COR-L47 (cell line): Measurements from ENCODE around the gene SLCO3A1.

ENCODE experiments used
- DNase-seq: peaks from one replicate; lab custom pipeline; 2025; lab: John Stamatoyannopoulos, UW

The SLCO3A1 gene

GRCh38 chr15:92003515-92004067, 150.1 kb downstream of the SLCO3A1 start:
- no peak for DNase-seq

DNA sequence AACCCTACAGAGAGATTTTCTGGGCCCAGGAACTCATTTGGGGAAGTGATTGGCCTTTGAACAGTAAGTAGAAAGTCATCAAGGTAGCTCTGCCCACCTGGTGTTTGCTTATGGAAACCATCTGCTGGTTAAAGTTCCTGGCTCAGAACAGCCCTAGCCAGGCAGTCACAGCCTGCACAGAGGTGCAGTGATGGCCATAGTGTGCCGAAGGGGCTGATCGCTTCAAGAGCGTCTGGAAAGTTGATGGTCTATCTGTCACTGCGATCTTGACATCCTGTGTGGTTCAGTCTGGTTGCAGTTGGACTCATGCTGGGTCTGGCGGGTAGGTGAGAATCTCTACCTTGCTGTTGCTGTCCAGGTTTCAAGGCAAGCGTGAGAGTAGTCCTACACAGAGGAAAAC, 151.6 kb downstream of the SLCO3A1 start:
- DNase-seq: peak; percentile 53

DNA sequence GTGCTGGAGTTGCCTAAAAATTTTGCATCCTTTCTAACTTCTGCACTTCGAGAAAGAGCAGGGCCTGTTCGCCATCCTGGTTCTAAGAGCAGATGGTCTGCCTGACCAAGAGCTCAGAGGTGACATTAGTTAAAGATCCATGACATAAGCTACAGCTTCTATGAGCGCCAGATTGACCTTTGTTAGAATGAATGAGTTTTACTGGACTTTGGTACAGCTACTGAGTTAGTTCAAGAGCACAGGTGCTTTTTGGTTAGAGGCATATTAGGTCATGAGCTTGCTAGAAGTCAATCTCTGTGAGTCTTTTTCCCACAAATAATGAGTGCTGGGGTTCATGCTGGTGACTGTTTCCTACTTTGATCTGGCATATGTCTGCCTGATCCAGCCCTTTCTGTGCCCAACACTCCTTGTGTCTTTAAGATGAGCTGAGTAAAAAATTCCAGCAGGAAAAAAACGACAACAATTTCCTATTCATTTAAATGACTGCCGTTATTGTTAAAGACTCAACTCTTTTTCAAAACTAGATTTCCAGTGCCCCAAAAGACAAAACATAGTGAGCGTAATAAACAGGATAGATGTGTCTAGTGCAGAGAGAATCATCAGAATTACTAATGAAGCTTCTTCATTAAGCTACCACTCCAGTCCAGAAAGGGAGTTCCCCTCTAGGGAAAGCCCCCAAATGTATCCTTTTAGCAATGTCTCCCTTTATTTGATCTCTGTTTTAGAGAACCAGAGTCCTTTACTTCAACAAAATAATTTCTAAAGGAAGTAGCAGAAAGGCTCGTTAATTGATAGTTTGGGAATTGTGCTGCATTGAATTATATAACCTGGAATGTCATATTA, 152.9 kb downstream of the SLCO3A1 start:
- no peak for DNase-seq

- no peak for DNase-seq
Observed at GRCh38 chr15:92009162-92009561, 155.7 kb downstream of the SLCO3A1 start.

GRCh38 chr15:92011611-92012367, 158.3 kb downstream of the SLCO3A1 start:
- DNase-seq: peak; percentile 63

GRCh38 chr15:92012368-92012629, 158.8 kb downstream of the SLCO3A1 start:
- no peak for DNase-seq

DNA sequence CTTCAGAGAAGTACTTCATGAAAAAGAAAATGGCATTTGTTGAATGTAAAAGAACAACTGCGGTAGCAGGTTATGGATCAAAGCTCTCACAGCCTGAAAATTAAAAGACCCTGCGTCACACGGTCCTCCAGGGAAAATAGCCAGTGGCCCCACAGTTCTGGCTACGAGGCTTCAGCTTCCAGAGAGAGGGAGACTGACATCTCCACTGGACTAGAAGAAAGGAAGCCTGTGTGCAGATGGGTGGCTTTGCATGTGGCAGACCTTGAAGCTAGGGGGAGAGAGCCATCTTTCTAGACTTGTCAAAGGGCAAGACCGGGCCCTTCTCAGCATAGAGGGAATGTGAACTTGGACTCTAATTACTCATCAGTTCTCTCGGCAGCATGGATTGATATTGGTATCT, 159.4 kb downstream of the SLCO3A1 start:
- no peak for DNase-seq

DNA sequence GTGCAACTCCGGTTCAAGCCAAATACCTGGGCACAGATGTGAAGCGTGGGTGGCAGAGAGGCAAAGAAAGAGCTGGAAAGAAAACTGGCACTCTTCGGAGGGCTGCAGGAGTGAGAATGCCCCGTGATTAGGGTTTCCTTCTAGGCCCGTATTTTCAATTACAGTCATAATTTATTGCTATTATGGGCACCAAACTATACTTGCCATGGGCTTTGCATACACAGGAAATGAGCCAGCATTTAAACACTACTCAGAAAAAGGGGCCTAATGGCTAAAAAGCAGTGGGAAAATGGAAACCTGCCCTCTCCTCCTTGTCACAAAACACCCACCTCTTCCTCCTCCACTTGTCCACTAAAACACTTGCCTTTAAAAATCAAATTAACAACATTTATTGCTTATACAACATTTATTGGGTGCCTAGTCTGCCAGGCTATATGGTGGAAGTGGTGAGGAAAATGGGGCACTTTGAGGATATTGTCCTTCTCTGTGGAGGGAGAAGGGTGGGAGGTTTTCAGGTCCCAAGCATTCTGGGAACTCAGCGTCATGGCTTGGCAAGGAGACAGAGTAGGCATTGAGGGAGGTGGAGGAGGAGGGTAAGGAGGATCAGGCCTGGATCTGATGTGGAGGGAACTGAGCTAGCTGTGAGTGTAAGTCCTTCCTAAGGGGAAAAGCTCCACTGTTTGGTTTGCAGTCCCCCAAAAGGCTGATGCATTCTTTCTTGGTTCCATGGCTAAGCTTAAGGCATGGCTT, 160.9 kb downstream of the SLCO3A1 start:
- DNase-seq: no peak

DNA sequence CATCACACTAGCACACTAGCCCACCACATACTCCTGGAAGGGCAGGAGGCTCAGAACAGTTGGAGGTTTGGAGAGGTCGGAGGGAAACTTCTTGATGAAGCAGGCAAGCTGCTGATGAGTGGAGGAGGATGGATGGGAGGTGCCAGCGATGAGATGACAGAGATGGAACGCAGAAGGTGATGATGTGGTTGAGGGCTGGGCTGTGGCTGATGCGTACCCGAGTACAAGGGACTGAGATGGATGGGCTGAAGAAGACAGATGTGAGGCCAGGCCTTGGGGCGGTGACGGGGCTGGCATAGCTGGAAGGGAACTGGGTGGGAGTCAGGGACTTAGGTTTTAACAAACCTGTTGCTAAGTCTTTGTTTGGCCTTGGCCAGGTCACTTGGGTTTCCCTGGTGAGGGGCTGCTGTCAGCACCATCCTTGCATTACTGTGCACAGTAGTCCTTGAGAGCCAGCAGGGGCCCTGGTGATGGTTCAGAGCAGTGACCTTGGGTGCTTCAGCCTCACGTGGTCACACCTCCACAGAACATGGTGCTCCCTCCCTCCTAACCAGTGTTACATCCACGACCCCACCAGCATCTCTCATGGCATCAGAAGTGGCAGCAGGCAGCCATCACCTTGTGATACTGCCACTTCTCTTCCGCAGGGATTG, 164.5 kb downstream of the SLCO3A1 start:
- no peak for DNase-seq

DNA sequence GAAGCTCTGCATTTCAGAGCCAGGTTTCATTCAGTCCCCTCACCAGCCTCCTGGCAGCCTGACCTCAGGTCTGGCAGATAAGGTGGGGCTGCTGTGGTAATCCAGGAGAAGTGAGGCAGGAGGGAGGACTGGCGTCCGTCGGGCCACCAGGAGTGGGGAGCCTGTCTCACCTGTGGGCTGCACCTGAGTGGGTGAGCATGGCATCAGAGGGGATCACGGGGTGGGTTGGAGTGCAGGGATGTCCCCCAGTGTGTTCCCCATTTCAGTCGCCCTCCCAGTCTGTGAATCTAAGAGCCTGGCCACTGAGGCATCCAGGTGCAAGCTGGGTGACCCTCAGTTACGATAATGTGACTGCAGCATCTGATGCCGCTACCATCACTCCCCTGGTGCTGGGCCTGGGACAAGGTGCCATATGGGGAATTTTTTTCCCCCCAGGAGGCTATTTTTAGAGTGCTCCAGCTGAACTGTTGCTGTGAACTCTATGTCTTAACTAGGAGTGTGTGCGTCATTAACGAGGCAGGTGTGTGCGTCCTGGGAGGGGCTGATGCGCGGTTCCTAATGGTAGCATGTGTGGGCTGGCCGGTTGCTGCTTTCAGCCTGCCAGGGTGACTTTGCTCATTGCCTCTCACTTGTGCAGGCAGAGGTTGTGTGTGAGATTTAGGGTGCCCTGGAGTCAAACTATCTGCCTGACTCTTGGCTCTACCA, 165.2 kb downstream of the SLCO3A1 start:
- no peak for DNase-seq

GRCh38 chr15:92019706-92020105, 166.2 kb downstream of the SLCO3A1 start:
- DNase-seq: no peak

DNA sequence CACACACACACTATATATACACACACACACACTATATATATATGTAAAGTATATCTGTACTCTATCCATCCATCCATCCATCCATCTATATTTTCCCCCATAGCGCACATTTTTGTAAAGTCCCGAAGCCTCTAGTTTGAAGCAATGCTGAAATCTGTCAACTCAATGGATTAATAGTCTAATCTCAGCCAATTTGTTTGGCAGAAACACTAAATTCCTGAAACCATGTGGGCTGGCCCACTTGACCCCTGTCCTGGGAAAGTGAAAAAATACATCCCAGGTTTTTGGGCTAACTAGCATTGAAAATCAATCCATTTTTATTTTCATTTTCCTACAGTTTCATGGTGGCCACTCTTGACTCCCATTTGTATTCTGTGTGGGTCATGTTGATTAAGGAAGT, 166.7 kb downstream of the SLCO3A1 start:
- no peak for DNase-seq

GRCh38 chr15:92020804-92021203, 167.3 kb downstream of the SLCO3A1 start:
- no peak for DNase-seq

GRCh38 chr15:92021792-92022191, 168.3 kb downstream of the SLCO3A1 start:
- no peak for DNase-seq

- no peak for DNase-seq
Observed at GRCh38 chr15:92023965-92024364, 170.5 kb downstream of the SLCO3A1 start.

GRCh38 chr15:92025706-92026270, 172.3 kb downstream of the SLCO3A1 start:
- no peak for DNase-seq

DNA sequence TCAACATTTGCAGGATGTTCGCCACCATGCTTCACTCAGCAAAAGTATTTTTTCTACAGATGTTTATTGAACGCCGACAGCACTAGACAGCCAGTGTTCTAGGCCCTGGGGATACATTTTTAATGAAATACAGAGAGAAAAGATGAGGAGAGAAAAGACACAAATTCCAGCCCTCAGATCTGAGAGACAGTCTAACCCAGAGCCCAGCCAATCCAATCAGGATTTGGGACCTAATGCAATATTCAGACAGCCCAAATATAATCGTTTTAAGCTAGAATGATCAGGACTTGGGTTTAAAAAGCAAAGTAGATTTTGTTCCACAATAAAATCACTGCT, 174.8 kb downstream of the SLCO3A1 start:
- DNase-seq: no peak

- no peak for DNase-seq
Observed at GRCh38 chr15:92029767-92030166, 176.3 kb downstream of the SLCO3A1 start.

- no peak for DNase-seq
Observed at GRCh38 chr15:92033314-92033713, 179.8 kb downstream of the SLCO3A1 start.

- DNase-seq: no peak
Observed at GRCh38 chr15:92033723-92034122, 180.2 kb downstream of the SLCO3A1 start.

- no peak for DNase-seq
Observed at GRCh38 chr15:92034227-92034626, 180.7 kb downstream of the SLCO3A1 start.
